Endothelial cell of umbilical vein (primary cell): Measurements from ENCODE around the gene CILP.
"Not testable (repeated sequence)": the region's sequence is repeated elsewhere in the genome, so short reads cannot be mapped to it uniquely, and the experiment has no call there.

Experiments
- CTCF ChIP-seq, 2 donors: IDR thresholded peaks; 1 replicate in 1 of 2; 2 replicates in 1 of 2; pipeline ENCODE4 v1.5.1; 2011; ENCODE audit warnings: low read length in 2 of 2, mild to moderate bottlenecking in 2 of 2, moderate library complexity in 2 of 2, control low read depth in 1 of 2, inconsistent platforms in 1 of 2, low read depth in 1 of 2; ENCODE audit not compliant: insufficient read depth in 1 of 2; ENCODE audit errors: extremely low read depth in 1 of 2
- EZH2 ChIP-seq: IDR thresholded peaks from 2 replicates; pipeline ENCODE4 v1.6.1; 2012; ENCODE audit warnings: borderline replicate concordance, low read depth, mild to moderate bottlenecking, moderate library complexity, low read length, inconsistent platforms; ENCODE audit not compliant: severe bottlenecking
- FOS ChIP-seq: IDR thresholded peaks from 2 replicates; pipeline ENCODE4 v1.6.1; 2011; ENCODE audit warnings: mild to moderate bottlenecking, low read length, moderate library complexity, borderline replicate concordance; ENCODE audit not compliant: insufficient read depth
- GATA2 ChIP-seq: IDR thresholded peaks from 2 replicates; pipeline ENCODE4 v1.7.0; 2011; ENCODE audit warnings: low read depth, mild to moderate bottlenecking, moderate library complexity, mixed read lengths, low read length; ENCODE audit not compliant: insufficient read length, insufficient read depth
- JUN ChIP-seq: IDR thresholded peaks from 2 replicates; pipeline ENCODE4 v1.6.1; 2011; ENCODE audit warnings: borderline replicate concordance, low read depth; ENCODE audit not compliant: insufficient read length, insufficient read depth
- POLR2A ChIP-seq: IDR thresholded peaks from 2 replicates; pipeline ENCODE4 v1.6.1; 2012; ENCODE audit warnings: low read depth, mild to moderate bottlenecking, control low read depth, low read length
- POLR2AphosphoS5 ChIP-seq: IDR thresholded peaks from 2 replicates; pipeline ENCODE4 v1.6.1; 2012; ENCODE audit warnings: low read depth, mild to moderate bottlenecking, control low read depth, low read length, moderate library complexity; ENCODE audit not compliant: insufficient read depth
- TF ChIP-seq, protein P1 (sequence below): IDR thresholded peaks from 2 replicates; pipeline ENCODE4 v1.6.1; 2011; ENCODE audit not compliant: insufficient read depth, insufficient read length

- TF ChIP-seq CTCF (IDR thresholded peaks at IDR 0.05; ENCODE audit: extremely low read depth in 1 of 2, insufficient read depth in 1 of 2, low read depth in 1 of 2, low read length in 2 of 2); EZH2; POLR2A; POLR2AphosphoS5; FOS; GATA2; JUN: not testable (repeated sequence)
- TF ChIP-seq, protein P1, sequence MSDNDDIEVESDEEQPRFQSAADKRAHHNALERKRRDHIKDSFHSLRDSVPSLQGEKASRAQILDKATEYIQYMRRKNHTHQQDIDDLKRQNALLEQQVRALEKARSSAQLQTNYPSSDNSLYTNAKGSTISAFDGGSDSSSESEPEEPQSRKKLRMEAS = not testable (repeated sequence)
Observed at GRCh38 chr15:65181582-65182353, 29.5 kb downstream of the CILP start.
